Colonic mucosa (tissue), 4 donors: ENCODE results near the gene RELT. TPM values are rescaled to one million over a fixed set of nuclear protein-coding genes. Genes with fewer than 3 reads are reported as not detected.

Experiments
- DNase-seq: peaks from one replicate; pipeline ENCODE4 v3.0.0-alpha.2; 2020
- H3K27ac ChIP-seq: fragments of 200-600 bp; one replicate; pipeline ENCODE4 v1.8.0; 2021
- H3K27me3 ChIP-seq: fragments of 200-600 bp; one replicate; pipeline ENCODE4 v1.8.0; 2021
- H3K36me3 ChIP-seq: fragments of 200-600 bp; one replicate; pipeline ENCODE4 v1.8.0; 2021
- H3K4me1 ChIP-seq: fragments of 200-600 bp; one replicate; pipeline ENCODE4 v1.8.0; 2021; ENCODE audit warnings: mild to moderate bottlenecking
- H3K4me3 ChIP-seq: fragments of 200-600 bp; one replicate; pipeline ENCODE4 v1.8.0; 2021
- H3K9ac ChIP-seq, 2 donors: one replicate each; pipeline ENCODE4 v1.7.0; 2013; ENCODE audit warnings: control low read depth in 2 of 2, low read depth in 2 of 2, low read length in 2 of 2
- H3K9me3 ChIP-seq: fragments of 200-600 bp; one replicate; pipeline ENCODE4 v1.8.0; 2021
- intact Hi-C: fragments of 100-400 bp; cut with DNase I; formaldehyde crosslinking; loops from one replicate; pipeline ENCODE4 v1.14.1; 2022
- total RNA-seq, 2 donors: library from RNA; stranded (reverse); fragmentation: NEBNext Ultra II Directional in 1 of 2; extraction: Animal tissue kit (Norgen Biotek cat#: 25700) in 1 of 2; gene quantifications; one replicate each; pipeline ENCODE4 v1.2.1, GENCODE V29; 2021
- TF ChIP-seq, protein P1 (sequence below): fragments of 200-600 bp; IDR thresholded peaks from one replicate; pipeline ENCODE4 v1.8.0; 2022; ENCODE audit warnings: antibody characterized with exemption, mild to moderate bottlenecking
- donor health status: healthy.
- donor health status: DM: no; HTN: no; CAD: no.
- donor health status: DM: no; HTN: no; CAD: no.

The RELT gene
- total RNA-seq, 2 donors from 2014 or later: 4.0 to 7.1 TPM

DNA sequence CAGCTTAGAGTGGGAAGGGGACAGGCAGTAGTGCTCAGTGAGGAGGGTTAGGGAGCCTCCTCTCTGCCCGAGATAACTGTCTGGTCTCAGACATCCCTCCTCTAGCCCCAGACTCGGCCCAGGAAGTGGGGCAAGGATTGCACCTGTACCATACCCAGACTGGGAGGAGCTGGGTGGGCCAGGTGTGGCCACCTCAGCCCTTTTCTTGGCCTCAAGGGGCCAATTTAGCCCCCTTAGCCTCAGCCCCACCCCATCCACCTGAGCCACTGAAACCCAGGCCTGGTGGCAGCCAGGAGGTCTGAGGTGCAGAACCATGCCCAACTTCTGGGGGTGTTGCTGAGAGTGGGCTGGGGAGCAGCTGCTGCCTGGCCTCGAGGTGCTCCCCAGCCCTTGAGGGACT is 6.5 kb downstream of the RELT start:
- no peaks in the 10 kb centered on the region for H3K4me1 ChIP-seq
- intact Hi-C loops: no loop called here
- peak overlapping the region; percentile 44 for H3K27ac ChIP-seq
- peak overlapping the region in 1 of 2 donors; percentile 44 for H3K9ac ChIP-seq
- TF ChIP-seq, protein P1, sequence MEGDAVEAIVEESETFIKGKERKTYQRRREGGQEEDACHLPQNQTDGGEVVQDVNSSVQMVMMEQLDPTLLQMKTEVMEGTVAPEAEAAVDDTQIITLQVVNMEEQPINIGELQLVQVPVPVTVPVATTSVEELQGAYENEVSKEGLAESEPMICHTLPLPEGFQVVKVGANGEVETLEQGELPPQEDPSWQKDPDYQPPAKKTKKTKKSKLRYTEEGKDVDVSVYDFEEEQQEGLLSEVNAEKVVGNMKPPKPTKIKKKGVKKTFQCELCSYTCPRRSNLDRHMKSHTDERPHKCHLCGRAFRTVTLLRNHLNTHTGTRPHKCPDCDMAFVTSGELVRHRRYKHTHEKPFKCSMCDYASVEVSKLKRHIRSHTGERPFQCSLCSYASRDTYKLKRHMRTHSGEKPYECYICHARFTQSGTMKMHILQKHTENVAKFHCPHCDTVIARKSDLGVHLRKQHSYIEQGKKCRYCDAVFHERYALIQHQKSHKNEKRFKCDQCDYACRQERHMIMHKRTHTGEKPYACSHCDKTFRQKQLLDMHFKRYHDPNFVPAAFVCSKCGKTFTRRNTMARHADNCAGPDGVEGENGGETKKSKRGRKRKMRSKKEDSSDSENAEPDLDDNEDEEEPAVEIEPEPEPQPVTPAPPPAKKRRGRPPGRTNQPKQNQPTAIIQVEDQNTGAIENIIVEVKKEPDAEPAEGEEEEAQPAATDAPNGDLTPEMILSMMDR: no peak
- DNase-seq: no peak
- H3K9me3 ChIP-seq: no peaks in the 10 kb centered on the region
- no peaks in the 10 kb centered on the region for H3K27me3 ChIP-seq
- no peaks in the 10 kb centered on the region for H3K36me3 ChIP-seq
- no peak overlapping the region for H3K4me3 ChIP-seq

DNA sequence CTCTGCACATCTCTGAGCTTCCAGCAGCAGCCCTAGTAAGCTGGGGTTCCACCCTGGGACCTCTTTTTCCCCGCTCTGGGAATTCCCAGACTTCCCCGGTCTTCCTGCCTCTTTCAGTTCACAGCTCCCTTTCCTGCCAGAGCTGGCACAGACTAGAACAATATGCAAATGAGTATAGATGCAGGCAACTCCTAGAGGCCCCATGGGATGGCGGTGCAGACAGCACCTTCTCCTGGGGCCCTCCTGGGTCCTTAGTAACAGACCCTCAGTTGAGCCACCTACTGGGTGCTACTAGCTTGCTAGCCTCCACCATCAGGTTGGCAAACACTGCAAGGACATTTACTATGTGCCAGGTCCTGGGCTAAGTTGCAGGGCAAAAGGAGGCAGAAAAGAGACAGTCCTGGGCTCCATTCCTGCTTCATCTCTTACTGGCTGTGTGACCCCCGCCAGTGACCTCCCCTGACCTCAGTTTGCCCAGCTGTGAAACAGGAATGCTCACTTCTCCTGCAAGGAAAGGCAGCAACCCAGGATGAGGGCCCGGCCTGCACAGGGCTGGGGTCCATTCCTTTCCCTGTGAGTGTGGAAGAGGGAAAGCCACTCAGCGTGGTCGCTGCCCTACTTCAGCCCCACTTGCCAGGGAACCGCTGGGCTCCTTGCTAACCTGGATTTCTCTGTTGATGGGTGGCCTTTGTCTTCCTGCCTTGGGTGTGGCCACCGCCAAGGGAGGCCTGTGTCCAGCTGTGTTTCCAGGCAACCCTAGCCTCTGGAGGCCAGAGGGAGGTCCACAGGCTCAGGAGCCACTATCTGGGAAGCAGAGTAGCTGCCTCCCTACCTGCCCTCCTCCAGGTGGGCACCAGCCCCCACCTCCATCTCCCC is 7.3 kb downstream of the RELT start:
- H3K36me3 ChIP-seq: no peaks in the 10 kb centered on the region
- intact Hi-C loops: no loop called here
- peak; percentile 43 for DNase-seq
- H3K4me1 ChIP-seq: no peaks in the 10 kb centered on the region
- H3K27ac ChIP-seq: peak overlapping the region; percentile 67
- no peaks in the 10 kb centered on the region for H3K27me3 ChIP-seq
- TF ChIP-seq, protein P1: no peak
- no peak overlapping the region for H3K4me3 ChIP-seq
- peak overlapping the region; percentile 14 to 44 for H3K9ac ChIP-seq
- no peaks in the 10 kb centered on the region for H3K9me3 ChIP-seq

DNA sequence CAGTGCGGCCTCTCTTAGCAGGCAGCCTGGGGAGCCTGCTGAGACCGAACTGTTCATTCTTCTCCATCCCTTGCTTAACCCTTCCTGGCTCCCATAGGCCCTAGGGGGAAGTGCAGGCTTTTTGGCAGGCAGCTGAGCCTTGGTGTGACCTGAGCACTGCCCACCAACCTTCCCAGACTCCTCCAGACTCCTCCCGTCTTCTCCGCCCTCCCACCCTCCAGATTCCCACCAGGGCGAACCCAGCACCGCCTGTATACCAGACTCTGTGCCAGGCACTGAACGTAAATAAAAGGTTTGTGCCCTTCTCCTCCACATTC is 7.9 kb downstream of the RELT start:
- H3K27ac ChIP-seq: peak overlapping the region; percentile 67
- no peaks in the 10 kb centered on the region for H3K4me1 ChIP-seq
- intact Hi-C loops: no loop called here
- no peak overlapping the region for H3K4me3 ChIP-seq
- TF ChIP-seq, protein P1: no peak
- H3K36me3 ChIP-seq: no peaks in the 10 kb centered on the region
- no peaks in the 10 kb centered on the region for H3K9me3 ChIP-seq
- DNase-seq: no peak
- H3K9ac ChIP-seq: peak overlapping the region in 1 of 2 donors; percentile 32
- no peaks in the 10 kb centered on the region for H3K27me3 ChIP-seq

DNA sequence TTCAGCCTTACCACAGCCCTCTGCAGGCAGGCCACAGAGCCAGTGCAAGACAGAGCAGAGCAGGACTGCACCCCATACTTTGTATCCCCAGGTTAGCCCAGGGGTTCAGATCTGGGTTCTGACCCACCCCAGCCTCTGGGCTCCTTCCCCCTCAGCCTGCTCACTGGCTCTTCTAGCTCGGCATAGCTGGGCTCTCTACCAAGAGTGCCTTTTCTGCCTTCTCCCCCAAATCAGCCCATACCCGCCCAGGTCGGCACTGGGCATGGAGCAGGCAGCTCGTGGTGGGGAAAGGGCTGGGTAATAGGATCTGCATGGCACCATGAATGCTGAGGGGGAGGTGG is 8.3 kb downstream of the RELT start:
- Histone ChIP-seq H3K27ac (peak overlapping the region; percentile 67), H3K9me3 (no peaks in the 10 kb centered on the region), H3K36me3 (no peaks in the 10 kb centered on the region), H3K4me3 (no peak overlapping the region), H3K27me3 (no peaks in the 10 kb centered on the region), H3K9ac (peak overlapping the region in 1 of 2 donors; percentile 32), H3K4me1 (no peaks in the 10 kb centered on the region)
- TF ChIP-seq, protein P1: no peak
- DNase-seq: no peak
- intact Hi-C loops: no loop called here

DNA sequence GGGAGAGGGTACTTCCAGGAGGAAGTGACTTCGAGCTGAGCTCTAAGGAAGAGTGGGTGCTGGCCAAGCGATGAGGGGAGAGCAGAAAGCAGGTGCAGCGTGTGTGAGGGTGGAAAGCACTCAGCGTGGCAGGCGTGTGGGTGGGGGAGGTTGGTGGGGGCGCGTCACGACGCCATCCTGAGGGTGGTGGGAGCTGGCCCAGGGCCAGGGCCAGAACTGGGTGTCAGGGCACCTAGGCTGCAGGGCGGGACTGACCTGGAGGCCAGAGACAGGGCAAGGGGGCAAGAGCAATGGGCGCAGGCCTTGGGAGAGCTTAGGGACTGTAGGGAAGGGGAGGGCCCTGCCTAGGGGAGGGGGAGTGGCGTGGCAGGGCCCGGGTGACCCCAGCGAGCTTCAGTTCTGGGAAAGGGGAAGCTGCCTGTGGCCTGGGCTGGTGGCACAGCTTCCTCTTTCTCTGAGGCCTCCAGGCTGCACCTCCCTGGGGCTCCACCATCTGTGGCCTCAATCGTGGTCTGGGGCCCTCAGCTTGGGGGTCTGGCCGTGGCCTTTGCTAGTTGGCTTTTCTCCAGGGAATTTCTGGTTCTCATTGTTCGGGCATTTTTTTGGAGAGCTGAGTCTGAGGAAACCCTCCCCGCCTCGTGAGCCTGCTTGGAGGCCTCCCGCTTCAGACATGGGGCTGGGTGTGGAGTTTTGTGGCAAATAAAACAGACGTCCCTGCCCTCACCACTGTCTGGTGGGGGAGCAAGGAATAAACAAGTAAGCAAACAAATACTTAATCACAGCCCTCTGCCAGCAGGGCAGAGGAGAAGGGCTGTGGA is 8.9 kb downstream of the RELT start:
- intact Hi-C loops: no loop called here
- Histone ChIP-seq H3K4me3 (no peak overlapping the region), H3K27ac (peak overlapping the region; percentile 67), H3K27me3 (no peaks in the 10 kb centered on the region), H3K9me3 (no peaks in the 10 kb centered on the region), H3K9ac (peak overlapping the region in 1 of 2 donors; percentile 46), H3K36me3 (no peaks in the 10 kb centered on the region), H3K4me1 (no peaks in the 10 kb centered on the region)
- DNase-seq: peak; percentile 50
- TF ChIP-seq, protein P1: no peak
